Fibroblast of upper back skin (primary cell): ENCODE data around the gene FGF1.

Source experiments
- DNase-seq: peaks from one replicate; pipeline ENCODE4 v3.0.0-alpha.2; 2013

Gene FGF1

DNA sequence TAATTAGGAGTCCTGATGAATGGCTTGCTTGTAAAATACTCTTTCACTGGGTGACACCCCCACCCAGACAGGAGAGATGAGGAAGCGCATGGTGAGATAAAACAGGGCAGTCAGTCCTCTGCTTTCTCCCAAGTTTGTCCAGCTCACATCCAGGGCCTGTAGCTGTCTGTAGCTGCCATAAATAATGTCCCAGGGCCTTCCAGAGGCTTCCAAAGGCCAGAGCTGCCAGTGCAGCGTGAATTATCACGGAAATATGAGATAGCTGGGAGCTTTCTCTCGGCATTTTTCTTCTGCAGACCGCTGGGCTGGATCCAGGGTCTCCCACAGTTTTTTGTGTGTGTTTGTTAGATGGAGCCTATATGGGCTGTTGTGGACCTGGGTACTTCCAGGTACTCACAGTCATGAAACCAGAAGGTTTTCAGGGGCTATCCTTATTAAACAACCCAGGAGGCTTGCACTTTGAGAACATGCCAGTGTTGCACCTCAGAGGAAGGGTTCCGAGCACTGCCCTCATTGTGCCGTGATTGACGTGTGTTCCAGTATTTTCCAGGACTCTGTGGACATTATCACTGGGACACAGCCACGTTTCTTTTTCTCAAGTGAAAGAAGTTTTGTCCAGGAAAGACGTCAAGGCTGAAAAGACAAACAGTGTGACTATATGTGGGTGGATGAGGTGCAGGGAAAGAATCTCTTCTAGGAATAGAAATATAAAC lies 117.5 kb downstream of the FGF1 start:
- DNase-seq, result peak; percentile 58

DNA sequence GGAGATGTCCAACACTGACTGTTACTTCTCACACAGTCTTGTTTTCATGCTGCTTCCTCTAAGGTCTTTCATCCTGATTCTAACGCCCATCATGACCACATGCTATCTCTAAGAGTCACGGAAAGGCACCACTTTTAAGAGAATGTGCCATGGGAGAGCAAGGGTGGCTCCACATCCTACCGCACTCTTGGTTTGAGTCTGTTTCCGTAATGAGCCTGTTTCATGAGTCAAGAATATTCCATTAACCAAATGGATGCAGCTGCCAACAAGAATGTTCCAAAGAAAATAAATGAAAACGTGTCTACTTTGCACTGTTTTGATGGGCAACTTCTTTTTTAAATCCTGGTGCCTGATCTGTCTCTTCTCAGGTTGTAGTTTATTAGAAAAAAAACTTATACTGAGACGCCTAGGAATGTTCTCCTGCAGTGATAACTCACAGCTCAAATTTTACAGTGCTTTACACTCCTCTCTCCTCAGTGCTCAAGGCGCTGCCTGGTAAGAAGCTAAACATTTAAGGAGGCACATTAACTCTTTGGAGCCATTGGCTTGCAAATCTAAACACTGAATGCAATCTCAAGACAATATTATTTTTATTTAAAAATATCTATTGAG lies 124.3 kb downstream of the FGF1 start:
- DNase-seq, result no peak

DNA sequence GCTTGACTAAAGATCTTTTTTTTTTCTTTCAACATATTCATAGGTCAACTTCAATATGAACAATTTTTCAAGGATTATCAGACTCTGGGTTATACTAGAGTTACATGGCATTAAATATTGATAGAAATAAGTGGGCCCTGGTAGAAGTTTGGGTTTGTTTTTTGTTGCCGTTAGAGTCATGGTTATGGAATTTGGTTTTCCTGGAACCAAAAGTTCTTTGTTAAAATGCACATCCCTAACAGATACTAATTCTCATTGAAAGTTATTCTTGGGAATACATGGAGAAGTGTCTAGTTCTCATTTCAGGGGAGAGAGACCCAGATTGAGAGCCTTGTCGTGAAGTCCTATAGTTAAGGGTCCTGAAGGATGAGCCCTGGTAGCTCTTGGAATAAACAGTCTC lies 124.9 kb downstream of the FGF1 start:
- DNase-seq, result no peak

DNA sequence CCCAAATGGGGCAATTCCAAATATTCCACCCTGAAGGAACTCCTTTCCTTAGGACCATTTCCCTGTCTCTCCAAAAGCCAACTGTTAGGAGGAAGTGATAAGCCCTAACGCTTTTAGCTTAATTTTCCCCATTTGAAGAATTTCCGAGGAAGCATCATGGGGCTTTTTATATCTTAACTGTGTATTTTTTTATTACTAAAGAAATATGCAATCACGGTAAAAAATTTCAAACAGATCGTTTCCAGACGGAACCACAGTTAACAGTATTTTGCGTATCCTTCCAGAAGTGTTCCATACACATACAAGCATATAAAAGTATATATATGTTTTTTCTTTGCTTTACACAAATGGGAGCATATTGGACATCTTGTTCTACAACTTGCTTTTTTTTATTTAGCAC lies 133.8 kb downstream of the FGF1 start:
- no peak for DNase-seq

DNA sequence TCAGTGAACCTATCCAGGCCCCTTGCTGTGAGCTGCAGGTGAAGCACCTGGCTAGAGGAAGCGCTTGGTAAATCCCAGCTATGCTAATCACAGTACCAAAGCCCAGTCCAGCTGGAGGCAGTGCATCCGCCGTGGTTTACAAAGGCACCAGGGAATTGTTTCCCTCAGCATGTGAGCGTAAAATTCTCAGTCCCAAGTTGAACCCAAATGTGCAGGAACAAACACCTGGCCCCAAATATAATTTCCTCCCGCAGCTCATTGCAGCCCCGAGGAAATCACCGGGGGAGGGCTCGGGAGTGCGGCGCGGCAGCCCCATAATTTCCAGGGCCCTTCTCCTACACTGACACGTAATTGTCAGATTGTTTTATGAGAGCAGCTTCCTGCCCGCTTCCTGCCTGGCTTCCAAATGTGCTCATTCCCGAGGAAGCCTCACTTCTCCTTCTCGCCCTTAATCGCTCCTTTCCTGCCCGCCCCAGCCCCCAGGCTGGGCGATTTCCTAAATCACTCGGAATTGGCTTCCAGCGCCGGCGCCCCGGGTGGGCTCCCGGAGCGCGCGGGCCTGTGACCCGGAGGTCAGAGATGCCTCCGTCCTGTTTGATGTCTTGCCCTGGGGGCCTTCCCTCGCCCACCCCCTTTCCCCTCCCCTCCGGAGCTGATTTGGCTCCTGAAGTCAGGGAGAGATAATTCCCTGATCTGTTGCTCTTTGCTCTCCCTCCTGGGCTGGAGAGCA lies 134.4 kb downstream of the FGF1 start:
- peak; percentile 34 for DNase-seq

DNA sequence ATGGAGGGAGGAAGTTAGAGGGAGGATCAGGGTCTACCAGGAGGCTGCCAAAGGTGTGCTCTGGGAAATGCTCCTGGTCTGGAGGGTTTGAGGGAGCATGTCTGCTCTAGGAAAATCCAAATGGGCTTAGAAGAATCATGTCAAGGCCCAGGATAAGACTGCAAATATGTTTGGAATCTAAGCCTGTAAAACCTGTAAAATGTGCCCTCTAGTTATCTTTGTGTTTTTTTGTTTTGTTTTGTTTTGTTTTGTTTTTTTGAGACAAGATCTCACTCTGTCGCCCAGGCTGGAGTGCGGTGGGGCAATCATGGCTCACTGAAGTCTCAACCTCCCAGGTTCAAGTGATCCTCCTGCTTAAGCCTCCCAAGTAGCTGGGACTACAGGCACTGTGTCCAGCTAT lies 135.4 kb downstream of the FGF1 start:
- DNase-seq, result no peak

DNA sequence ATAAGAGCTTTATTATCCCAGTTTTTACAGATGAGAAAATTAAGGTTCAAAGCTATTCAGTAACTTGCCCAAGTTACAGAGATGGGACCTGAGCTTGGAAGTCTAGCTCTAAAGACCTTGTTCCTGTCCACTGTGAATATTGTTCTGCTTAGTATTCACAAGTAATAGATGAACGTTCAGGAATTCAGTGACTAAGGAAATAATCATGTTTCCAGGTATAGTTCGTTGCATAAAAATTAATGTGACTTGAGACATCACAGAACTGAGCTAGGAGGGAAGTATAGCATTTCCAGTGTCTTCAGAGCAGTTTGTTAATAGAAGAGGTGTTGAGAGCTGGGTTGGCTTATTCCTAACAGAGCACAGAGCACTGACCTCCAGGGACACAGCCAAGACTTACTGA lies 136.1 kb downstream of the FGF1 start:
- DNase-seq, result no peak

DNA sequence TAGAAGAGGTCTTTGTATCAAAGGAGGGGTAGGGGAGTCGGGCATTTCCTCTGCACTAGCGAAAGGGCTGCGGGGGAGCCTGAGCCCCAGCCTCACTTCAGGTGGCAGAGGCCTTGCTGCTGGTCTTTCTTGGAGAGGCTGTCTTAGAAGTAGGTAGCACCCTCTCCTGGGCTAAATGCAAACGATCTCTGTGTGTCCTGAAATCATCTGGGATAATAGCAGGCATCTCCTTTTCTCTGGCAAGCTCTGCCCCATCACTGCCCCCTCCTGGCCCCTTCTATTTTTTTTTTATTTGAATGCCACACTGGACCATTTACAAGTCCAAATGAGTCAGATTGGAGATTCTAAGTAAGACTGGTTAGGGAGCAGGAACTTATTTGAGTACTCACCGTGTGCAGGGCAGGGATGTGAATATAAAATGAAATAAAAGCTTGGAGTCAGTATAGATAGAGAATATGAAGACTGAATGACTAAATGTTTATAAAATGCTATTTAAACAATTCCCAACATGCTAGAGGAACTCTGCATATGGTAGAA lies 137.1 kb downstream of the FGF1 start:
- DNase-seq, result peak; percentile 94

DNA sequence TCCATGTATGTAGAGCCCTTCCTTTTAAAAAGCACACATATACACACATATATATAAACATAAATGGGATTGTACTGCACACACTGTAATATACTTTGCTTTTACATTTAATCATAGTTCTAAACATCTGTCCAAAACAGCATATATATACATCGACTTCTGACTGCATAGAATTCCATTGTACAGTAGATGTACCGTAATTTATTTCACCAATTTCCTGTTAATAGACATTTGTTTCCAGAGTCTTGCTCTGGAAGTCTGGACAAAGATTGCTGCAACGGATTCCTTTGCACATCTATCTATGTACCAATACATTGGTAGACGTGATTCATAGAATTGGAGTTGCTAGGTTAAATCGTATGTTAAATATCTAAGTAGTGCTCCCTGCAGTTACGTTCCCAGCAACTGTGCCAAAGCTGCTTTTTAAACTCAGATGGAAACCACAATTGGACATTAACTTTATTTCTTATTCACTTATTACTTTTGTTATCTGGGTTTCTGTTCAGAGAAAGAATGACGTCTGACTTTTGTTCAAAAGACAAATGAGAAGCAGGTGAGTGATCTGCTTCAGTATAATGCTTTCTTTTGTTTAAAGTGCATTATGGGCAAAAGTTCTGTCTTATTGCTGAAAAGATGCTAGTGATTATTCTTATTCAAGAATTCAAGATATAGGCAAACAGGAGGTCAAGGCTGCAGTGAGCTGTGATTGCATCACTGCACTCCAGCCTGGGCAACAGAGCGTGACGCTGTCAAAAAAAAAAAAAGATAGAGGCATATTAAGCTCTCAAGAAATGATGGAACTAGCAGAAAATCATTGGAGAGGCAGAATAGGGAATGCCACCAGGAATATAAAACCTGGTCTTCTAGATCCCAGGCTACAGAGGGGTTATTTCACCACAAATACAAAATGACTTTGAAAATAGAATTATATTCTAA lies 138.2 kb downstream of the FGF1 start:
- peak; percentile 41 for DNase-seq

DNA sequence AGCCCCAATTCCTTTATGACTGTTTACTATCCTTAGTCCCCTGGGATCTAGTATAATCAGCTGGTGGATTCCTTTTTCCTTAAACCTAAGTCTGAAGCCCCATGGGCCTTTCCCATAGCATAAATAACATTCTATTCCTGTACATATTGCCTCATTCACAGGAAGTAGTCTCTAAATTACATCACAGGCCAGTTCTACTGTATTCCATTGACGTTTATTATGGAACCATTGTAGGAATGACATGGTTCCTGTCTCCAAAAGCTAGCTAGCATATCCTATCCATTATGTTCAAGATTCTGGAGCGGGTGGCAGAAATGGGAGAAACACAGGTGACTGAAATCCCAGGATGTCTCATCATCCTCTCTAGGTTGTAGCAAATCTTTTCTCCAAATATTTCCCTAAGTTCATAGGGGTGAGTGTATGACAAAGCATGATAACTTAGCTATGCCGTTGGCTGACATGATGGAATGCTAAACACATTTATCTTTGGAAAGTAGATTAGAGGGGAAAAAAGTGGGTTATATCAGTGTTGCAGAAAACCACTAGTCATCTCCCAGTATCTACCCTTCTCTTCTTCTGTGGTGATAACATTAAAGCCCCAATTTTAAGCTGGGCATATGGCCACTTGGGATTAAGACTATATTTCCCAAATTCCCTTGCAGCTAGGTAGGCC lies 140.1 kb downstream of the FGF1 start:
- peak; percentile 77 for DNase-seq

DNA sequence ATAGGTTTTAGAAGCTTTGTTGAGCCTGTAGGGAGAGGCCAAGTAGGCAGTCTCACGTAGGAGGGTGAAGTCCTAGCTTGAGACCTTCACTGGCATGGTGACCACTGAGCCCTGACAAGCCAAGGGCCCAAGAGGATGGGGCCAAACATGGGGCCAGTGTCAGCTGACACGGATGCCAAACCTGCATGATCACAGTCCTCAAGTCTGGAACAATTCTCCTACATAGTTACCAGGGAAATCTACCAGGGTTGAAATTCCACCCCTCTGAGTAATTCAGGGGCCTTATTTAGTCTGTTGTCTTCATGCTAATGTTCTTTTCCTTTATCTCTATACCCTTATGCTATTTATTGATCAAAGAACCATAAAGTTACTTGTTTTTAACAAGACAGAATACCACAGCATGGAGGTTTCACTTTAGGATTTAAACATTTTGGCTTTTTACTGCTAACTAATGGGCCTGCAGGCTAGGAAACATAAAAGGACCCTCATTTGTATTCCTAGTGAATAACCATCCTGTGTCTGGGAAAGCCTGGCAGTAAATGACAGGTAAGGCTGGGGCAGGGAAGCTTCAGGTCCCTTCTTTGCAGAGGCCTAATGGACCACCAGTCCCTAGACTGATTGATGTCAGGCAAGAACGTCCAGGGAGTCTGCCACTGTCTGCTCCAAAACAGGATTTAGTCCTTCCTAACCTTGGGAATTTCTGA lies 140.8 kb downstream of the FGF1 start:
- peak; percentile 40 for DNase-seq

DNA sequence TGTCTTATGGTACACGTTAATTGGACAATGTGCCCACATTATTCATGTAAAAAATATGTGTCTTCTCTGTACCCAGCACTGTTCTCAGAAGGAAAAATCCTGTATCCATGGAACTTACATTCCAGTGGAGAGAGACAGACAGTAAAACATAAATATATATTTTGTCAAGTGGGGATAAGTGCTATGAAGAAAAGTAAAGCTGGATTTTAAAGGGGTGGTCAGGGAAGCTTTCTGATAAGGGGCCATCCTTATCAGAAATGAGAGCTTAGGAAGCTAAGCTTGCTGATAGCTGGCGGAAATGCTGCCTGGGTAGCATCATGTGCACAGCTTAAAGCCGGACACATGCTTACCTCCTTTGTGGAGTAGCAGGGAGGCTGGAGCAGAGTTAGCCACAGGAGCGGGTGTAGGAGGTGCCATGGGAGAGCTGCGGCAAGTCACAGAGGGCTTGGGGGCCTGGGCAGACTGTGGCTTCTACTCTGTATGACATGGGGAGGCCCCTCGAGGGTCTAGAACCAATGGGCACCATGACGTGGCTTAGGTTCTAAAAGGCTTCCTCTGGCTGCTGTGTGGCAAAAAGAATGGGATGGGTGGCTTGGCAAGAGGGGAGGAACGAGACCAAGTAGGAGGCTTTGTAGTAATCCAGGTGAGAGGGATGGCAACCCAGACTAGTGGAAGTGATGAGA lies 141.7 kb downstream of the FGF1 start:
- no peak for DNase-seq

DNA sequence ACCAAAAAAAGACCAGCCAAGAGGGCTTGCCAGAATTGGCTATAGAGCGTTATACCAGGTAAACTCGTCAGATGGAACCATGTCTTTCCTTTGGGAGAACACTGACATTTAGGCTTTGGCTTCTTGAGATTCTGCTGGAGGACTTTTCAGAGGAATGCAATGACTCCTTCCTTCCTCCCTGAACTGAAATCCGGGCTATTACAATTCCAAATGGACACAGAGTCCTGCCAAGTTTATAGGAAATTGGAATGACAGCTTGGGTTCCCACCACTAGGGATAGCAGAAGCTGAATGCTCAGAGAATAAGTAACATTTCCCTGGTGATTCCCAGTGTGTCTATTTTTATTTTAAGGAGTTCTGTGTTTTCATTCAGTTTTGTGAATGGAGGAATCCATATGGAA lies 143.0 kb downstream of the FGF1 start:
- peak; percentile 72 for DNase-seq
